OCI-LY7 (cell line): ENCODE data around the gene ARL8B. TPM values are rescaled to one million over a fixed set of nuclear protein-coding genes. Genes with fewer than 3 reads are reported as not detected.
"Not testable (repeated sequence)": the region's sequence is repeated elsewhere in the genome, so short reads cannot be mapped to it uniquely, and the experiment has no call there.

Experiments used
- BruUV-seq: library from RNA; stranded (reverse); fragments of 400-500 nt; replicated peaks from 2 replicates; lab custom pipeline; 2021; lab: Mats Ljungman, UMichigan
- CTCF ChIA-PET: fragments of 300-600 bp; sonication (Branson Sonifier 250); formaldehyde crosslinking; loops from one replicate; lab custom pipeline; 2022; ENCODE audit warnings: antibody characterized with exemption; ENCODE audit not compliant: unreplicated experiment; lab: Charles Lee
- POLR2A ChIA-PET: fragments of 300-600 bp; sonication (Branson Sonifier 250); formaldehyde crosslinking; loops from one replicate; lab custom pipeline; 2022; ENCODE audit warnings: antibody characterized with exemption; lab: Charles Lee
- DNase-seq: peaks from one replicate; pipeline ENCODE4 v3.0.0-alpha.2; 2015; ENCODE audit warnings: low spot score
- H2AFZ ChIP-seq: fragments of 200-600 bp; sonication (generic), shearing (Covaris generic); 2 replicates; pipeline ENCODE4 v1.6.1; 2014; ENCODE audit warnings: mild to moderate bottlenecking, antibody characterized with exemption, low read length, moderate library complexity
- H3K27ac ChIP-seq: fragments of 200-600 bp; sonication (generic); 2 replicates; pipeline ENCODE4 v1.5.1; 2014; ENCODE audit warnings: mixed run types, low read depth, mild to moderate bottlenecking, moderate library complexity, low read length, inconsistent platforms; ENCODE audit not compliant: poor library complexity, severe bottlenecking
- H3K36me3 ChIP-seq: fragments of 200-600 bp; sonication (generic); 2 replicates; pipeline ENCODE4 v1.6.1; 2014; ENCODE audit warnings: mild to moderate bottlenecking, antibody characterized with exemption, low read length, moderate library complexity, mixed read lengths; ENCODE audit not compliant: insufficient read depth
- H3K4me1 ChIP-seq: fragments of 200-600 bp; sonication (generic); 2 replicates; pipeline ENCODE4 v1.5.1; 2014; ENCODE audit warnings: mild to moderate bottlenecking, low read length; ENCODE audit not compliant: insufficient read depth, poor library complexity, severe bottlenecking
- H3K4me2 ChIP-seq: fragments of 200-600 bp; sonication (generic); 2 replicates; pipeline ENCODE4 v1.6.1; 2014; ENCODE audit warnings: mild to moderate bottlenecking, low read length
- H3K4me3 ChIP-seq: fragments of 200-600 bp; sonication (generic); 2 replicates; pipeline ENCODE4 v1.5.1; 2014; ENCODE audit warnings: mild to moderate bottlenecking, low read depth, low read length; ENCODE audit not compliant: poor library complexity, severe bottlenecking
- H3K79me2 ChIP-seq: fragments of 200-600 bp; sonication (generic); 2 replicates; pipeline ENCODE4 v1.6.1; 2016; ENCODE audit warnings: low read depth, mild to moderate bottlenecking, low read length, moderate library complexity, mixed read lengths; ENCODE audit not compliant: insufficient read depth
- H3K9me2 ChIP-seq: fragments of 200-600 bp; sonication (generic); 2 replicates; pipeline ENCODE4 v1.6.1; 2016; ENCODE audit warnings: mild to moderate bottlenecking, low read length, mixed read lengths; ENCODE audit not compliant: insufficient read depth
- H3K9me3 ChIP-seq: fragments of 200-600 bp; sonication (generic); 2 replicates; pipeline ENCODE4 v1.6.1; 2014; ENCODE audit warnings: mild to moderate bottlenecking, mixed run types, low read length, mixed read lengths
- H4K20me1 ChIP-seq: fragments of 200-600 bp; sonication (generic); 2 replicates; pipeline ENCODE4 v1.6.1; 2014; ENCODE audit warnings: mild to moderate bottlenecking, antibody characterized with exemption, low read length, moderate library complexity, mixed read lengths; ENCODE audit not compliant: insufficient read depth
- CTCF ChIP-seq: fragments of 200-600 bp; sonication (generic); conservative IDR thresholded peaks from 2 replicates; pipeline ENCODE4 v1.5.1; 2014; ENCODE audit warnings: mild to moderate bottlenecking, antibody characterized with exemption, low read length, moderate library complexity, mixed read lengths
- EZH2phosphoT487 ChIP-seq: fragments of 200-600 bp; sonication (generic); IDR thresholded peaks from 2 replicates; pipeline ENCODE4 v1.6.1; 2018; ENCODE audit warnings: low read depth, borderline replicate concordance, mild to moderate bottlenecking, mixed run types, antibody characterized with exemption, low read length, moderate library complexity, mixed read lengths
- intact Hi-C: fragments of 100-400 bp; cut with micrococcal nuclease; formaldehyde crosslinking; loops from one replicate; pipeline ENCODE4 v1.10.0; 2022; ENCODE audit not compliant: unreplicated experiment
- total RNA-seq, 2 experiments: library from RNA; depleted of rRNA in 1 of 2; stranded (reverse); fragments of >200 nt in 1 of 2; shearing (Covaris generic) in 1 of 2; gene quantifications; 2 replicates each; pipeline ENCODE4 v1.2.3, GENCODE V29; 2014 to 2022

Gene ARL8B
- total RNA-seq, 2 experiments from 2014 or later: 27.1 to 60.4 TPM

GRCh38 chr3:5102532-5102931 is 19.6 kb upstream of the ARL8B start:
- no TSS peak for BruUV-seq
- intact Hi-C loops: no loop called here
- no peak overlapping the region for H2AFZ ChIP-seq
- no peak overlapping the region for H3K4me3 ChIP-seq
- TF ChIP-seq CTCF (no peak), EZH2phosphoT487 (no peak)
- H3K9me3 ChIP-seq: no peaks in the 10 kb centered on the region
- no peaks in the 10 kb centered on the region for H3K9me2 ChIP-seq
- ChIA-PET CTCF (no interaction called here), POLR2A (interaction anchor here (1.1 kb wide), 1 partner anchor 83 kb away, joined by 3 read pairs; no protein-coding TSS in a partner anchor)
- H3K36me3 ChIP-seq: no peaks in the 10 kb centered on the region
- no peak overlapping the region for H3K27ac ChIP-seq
- no peaks in the 10 kb centered on the region for H3K79me2 ChIP-seq
- no peak for DNase-seq
- no peak overlapping the region for H3K4me2 ChIP-seq
- H4K20me1 ChIP-seq: no peaks in the 10 kb centered on the region
- H3K4me1 ChIP-seq: no peaks in the 10 kb centered on the region

- Histone ChIP-seq H4K20me1 (no peaks in the 10 kb centered on the region), H3K4me1 (no peaks in the 10 kb centered on the region), H3K4me3 (no peak overlapping the region), H3K9me2 (no peaks in the 10 kb centered on the region), H3K27ac (no peak overlapping the region), H3K79me2 (no peaks in the 10 kb centered on the region), H3K9me3 (no peaks in the 10 kb centered on the region), H3K4me2 (no peak overlapping the region), H2AFZ (no peak overlapping the region), H3K36me3 (no peaks in the 10 kb centered on the region)
- intact Hi-C loops: no loop called here
- no TSS peak for BruUV-seq
- ChIA-PET CTCF (no interaction called here), POLR2A (interaction anchor here (0.6 kb wide), 1 partner anchor 27 kb away, joined by 3 read pairs; no protein-coding TSS in a partner anchor)
- TF ChIP-seq CTCF (no peak), EZH2phosphoT487 (no peak)
- DNase-seq: no peak
Observed at GRCh38 chr3:5103743-5104142, 18.3 kb upstream of the ARL8B start.

- Histone ChIP-seq H3K4me3 (no peak overlapping the region), H4K20me1 (no peaks in the 10 kb centered on the region), H3K9me2 (no peaks in the 10 kb centered on the region), H3K9me3 (no peaks in the 10 kb centered on the region), H3K79me2 (no peaks in the 10 kb centered on the region), H3K36me3 (no peaks in the 10 kb centered on the region), H2AFZ (no peak overlapping the region), H3K4me2 (no peak overlapping the region), H3K4me1 (no peaks in the 10 kb centered on the region), H3K27ac (no peak overlapping the region)
- ChIA-PET CTCF (no interaction called here), POLR2A (interaction anchor here (0.6 kb wide), 1 partner anchor 1453 kb away, joined by 3 read pairs; no protein-coding TSS in a partner anchor)
- DNase-seq: no peak
- intact Hi-C loops: no loop called here
- TF ChIP-seq EZH2phosphoT487 (no peak), CTCF (no peak)
- BruUV-seq: no TSS peak
Observed at GRCh38 chr3:5105050-5105449, 17.0 kb upstream of the ARL8B start.

GRCh38 chr3:5106371-5106770 is 15.7 kb upstream of the ARL8B start:
- H2AFZ ChIP-seq, H3K9me2 ChIP-seq, H3K79me2 ChIP-seq, H3K4me1 ChIP-seq, POLR2A ChIA-PET, intact Hi-C loops, H3K4me2 ChIP-seq, DNase-seq, H4K20me1 ChIP-seq, CTCF ChIA-PET, H3K4me3 ChIP-seq, H3K9me3 ChIP-seq, H3K27ac ChIP-seq, BruUV-seq, H3K36me3 ChIP-seq: not testable (repeated sequence)
